ENCODE measurements around the gene VIPR2.
A peak's percentile ranks its signal among the peaks of the same experiment; 100 is the strongest.
"Not testable (repeated sequence)": the region's sequence is repeated elsewhere in the genome, so short reads cannot be mapped to it uniquely, and the experiment has no call there.

Gene VIPR2

DNA sequence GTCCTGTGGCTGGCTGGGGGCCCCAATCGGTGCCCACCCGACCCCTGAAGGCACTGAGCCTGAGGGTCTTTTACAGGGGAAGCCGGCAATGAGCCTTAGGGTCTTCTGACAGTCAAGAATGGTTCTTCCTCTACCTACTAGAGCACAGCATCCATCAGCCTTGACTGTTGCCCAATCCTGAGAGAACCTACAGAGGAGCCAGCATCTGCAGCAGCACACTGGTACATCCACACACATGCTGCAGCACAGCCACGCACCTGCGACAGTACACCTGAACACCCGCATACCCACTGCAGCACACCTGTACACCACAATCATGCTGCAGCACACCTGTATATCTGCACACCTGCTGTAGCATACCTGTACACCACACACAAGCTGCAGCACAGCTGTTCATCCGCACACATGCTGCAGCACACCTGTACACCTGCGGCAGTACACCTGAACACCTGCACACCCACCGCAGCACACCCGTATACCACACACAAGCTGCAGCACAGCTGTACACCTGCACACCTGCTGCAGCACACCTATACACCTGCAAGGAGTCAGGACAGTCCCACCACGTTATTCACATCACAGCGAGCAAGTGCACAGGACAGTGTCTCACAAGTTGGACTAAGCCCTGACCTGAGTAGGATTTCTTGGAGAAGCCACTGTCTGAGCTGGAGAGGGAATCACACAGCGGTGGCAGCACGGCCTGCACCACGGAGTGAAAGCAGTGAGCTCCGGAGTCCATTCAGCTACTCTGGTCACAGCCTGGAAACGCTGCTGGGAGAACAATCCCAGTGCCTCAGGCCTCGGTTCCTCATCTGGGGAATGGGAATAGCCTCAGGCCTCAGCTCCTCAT, 56.4 kb downstream of the VIPR2 start:
- no peak for DNase-seq

DNA sequence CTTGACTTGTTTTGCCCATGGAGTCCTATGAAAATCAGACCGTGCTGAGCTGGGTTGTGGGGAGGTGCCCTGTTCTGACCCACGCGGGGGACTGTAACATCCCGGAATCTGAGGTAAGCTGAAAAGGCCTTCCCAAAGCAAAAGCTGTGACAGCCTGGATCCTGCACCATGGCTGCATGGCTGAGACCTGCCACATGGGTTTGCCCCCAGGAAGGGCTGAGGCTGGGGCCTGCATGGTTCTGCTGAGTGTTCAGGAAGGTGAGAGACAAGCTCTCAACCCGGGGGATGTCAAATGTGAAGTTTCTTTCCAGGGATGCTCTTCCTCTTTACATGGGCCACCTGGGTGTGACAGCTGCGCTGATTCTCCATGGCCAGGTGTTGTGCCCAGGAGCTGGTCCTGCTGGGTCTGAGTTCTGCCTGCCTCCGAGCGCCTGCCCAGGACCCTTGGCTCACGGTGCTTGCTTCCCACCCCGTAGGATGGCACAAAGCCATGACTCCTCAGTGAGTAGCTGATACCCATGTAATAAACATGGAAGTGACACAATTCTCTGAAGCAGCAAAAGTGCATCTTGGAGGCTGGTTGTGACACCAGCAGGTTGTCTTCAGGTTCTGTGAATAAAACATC, 58.3 kb downstream of the VIPR2 start:
- DNase-seq = no peak

DNA sequence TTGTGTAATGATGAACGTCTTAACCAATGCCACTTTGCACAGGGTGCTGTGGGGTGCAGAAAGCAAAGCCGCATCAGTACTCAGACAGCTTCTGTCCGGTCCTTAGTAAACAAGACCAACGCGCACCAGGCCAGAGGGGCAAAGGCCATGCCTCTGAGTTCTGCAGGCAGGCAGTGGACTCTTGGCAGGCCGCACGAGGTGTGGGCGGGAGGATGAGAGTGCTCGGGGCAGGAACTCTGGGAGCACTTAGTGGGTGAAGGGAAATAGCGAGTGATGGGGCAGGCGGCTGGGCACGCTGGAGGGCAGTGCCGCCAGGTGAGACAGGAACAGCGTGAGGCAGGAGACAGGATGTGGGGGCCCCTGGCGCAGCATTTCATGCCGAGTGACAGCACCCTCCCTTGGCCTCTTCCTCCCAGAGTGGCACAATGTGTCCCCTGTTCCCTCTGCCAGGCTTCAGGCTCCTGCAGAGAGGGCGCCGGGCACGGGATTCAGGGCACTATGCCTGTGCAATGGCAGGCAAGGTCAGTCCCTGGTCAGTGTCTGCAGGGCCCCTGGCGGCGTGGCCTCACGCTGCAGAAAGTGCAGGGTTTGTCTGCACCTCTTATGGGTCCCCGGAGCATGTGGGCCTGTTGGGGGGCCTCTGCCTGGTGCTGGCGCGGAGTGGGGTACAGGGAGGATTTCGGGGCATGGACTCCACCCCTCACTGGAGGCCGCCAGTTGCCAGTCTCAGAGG, 60.4 kb downstream of the VIPR2 start:
- DNase-seq = peak; percentile 11

DNA sequence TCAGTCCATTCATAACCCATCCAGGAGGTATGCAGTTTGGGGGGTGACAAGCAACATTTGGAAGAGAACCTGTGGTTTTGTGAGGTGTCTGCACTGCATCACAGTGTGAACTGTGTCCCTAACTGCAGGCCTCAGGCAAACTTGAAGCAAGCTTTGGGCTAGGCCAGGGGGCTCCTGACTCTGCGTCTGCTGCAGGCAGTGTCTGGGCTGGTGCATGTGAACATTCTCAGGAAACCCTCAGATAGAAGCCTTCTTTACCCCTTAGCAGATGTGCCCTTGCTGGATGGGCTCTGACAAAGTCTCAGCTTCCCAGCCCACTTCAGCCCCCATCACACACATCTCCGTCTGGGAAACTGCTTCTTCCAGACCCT, 61.0 kb downstream of the VIPR2 start:
- DNase-seq = no peak

DNA sequence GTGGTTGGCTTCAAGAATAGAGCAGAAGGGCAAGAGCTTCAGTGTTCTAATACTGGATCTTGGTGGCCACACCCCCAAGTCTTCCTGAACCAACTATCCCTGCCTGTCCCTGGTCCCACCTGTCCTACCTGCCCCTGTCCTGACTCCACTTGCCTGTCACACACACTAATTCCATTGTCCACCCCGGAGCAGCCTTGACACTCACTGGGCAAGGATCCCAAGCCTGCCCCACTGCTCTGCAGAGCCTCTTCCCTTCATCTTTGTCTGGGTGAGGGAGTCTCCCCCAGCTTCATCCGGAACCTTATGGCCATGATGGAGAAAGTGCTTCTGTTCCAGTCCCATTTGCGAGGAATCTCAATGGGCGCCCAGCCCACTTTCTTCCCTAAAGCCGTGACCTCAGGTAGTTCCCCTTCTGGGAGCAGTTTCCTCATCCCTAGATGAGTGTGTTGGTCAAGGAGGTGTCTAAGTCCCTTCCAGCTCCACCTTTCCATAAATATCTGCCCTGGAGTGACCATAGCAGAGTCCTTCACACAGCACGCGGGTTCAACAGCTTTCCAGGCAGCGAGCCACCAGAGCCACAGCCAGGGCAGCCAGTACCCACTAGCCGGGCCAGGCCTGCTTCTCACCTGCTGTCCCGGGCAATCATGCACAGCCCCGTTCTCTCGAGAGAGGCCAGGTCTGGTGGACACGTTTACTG, 61.5 kb downstream of the VIPR2 start:
- no peak for DNase-seq

DNA sequence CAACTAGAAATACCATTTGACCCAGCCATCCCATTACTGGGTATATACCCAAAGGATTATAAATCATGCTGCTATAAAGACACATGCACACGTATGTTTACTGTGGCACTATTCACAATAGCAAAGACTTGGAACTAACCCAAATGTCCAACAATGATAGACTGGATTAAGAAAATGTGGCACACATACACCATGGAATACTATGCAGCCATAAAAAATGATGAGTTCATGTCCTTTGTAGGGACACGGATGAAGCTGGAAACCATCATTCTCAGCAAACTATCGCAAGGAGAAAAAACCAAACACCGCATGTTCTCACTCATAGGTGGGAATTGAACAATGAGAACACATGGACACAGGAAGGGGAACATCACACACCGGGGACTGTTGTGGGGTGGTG, 62.6 kb downstream of the VIPR2 start:
- DNase-seq = not testable (repeated sequence)

DNA sequence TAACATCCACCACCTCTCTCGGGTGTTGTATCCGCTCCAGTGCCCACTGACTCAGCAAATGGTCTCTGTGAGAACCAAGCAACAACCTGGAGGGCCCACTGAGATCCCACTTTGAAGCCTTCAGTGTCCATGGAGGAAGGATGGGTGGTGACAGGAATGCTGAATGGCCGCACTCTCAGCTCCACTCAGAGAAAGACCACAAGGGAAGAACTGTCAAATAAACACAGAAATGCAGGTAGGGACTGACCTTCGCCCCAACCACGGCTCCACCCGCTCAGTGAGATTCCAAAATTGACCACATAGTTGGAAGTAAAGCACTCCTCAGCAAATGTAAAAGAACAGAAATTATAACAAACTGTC, 65.8 kb downstream of the VIPR2 start:
- DNase-seq = no peak

DNA sequence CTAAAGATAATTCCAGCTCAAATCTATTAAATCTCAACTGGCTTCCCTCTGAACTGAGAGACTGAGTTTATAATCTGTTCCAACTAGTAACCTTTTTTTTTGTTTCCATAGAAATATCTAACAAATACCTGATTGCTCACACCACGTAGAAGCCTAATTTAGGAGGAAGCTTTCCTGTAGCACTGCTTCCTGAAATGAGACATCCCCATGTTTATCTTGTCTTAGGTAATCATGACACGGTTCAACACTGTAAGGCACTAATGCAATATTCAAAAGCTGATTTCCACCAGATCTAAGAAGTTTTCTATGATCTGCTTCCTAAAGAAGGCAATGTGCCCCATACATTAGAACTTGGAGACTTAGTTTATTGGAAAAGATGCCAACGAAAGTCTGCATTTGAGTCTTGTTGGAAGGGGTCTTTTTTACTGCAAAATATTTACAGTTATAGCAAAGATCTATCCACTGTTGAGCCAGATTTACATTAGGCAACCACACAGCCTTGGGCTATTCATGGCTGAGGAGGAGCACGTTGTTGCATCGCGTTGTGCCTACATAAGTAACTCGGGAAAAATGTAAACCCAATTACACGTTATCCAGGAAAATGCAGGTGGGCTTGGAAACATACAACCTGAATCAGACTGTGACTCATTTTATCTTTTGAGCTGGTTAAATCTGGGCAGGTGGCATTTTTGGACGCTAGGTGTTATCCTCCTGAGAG, 66.3 kb downstream of the VIPR2 start:
- no peak for DNase-seq

DNA sequence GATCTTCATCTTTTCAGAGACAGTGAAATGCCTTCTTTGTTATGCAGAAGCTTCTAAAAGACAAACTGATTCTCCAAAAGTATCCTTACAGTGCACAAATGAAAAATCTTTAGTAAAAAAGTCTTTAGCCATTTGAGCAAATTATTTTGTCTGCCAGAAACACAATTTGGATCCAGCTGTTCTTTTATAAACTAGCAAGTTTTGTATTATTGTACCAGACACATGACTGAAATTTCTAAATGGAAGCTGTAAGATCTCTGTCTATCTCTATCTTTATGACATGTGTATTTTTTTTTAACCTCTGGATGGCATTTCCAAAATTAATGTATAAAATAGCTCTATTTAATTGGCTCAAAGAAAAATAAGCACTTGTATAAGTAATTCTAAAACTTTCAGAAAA, 68.3 kb downstream of the VIPR2 start:
- no peak for DNase-seq

DNA sequence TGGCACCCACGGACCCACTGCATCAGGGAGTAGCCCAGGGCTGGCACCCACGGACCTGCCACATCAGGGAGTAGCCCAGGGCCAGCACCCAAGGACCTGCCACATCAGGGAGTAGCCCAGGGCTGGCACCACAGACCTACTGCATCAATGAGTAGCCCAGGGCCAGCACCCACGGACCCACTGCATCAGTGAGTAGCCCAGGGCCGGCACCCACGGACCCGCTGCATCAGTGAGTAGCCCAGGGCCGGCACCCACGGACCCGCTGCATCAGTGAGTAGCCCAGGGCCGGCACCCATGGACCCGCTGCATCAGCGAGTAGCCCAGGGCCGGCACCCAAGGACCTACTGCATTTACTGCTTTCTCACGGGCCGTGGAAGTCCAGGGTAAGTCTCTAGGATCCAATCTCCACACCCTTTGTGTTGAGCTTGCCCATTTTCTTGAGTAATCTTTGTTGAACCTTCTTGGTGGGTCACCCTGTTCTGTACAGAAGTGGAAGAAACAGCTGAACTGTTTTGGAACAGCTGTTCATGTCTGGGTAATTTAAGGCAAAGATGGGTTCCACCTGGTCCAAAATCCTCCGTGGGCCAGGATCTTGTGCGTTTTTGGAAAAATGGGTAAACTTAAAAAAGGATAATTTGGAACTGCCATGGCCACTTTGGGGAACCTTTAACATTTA, 69.0 kb downstream of the VIPR2 start:
- no peak for DNase-seq

DNA sequence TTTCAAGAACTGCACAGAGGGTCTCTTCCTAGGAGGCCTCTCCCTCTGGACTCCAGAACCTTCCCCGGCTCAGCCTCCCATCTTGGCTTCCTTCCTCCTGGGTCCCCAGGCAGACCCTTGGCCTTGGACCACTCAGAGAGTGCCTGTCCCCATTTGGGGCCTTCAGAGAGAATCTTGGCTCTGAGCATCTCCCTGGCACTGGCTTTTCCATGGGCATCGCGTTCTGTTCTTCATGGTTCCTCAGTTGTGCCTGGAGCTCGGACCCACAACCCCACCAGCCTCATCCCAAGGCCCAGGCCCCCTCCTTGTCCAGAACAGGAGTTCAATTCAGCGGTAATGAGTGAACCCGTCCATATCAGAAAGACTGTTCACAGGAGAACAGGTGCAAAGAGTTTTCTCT, 73.4 kb downstream of the VIPR2 start:
- DNase-seq = no peak

DNA sequence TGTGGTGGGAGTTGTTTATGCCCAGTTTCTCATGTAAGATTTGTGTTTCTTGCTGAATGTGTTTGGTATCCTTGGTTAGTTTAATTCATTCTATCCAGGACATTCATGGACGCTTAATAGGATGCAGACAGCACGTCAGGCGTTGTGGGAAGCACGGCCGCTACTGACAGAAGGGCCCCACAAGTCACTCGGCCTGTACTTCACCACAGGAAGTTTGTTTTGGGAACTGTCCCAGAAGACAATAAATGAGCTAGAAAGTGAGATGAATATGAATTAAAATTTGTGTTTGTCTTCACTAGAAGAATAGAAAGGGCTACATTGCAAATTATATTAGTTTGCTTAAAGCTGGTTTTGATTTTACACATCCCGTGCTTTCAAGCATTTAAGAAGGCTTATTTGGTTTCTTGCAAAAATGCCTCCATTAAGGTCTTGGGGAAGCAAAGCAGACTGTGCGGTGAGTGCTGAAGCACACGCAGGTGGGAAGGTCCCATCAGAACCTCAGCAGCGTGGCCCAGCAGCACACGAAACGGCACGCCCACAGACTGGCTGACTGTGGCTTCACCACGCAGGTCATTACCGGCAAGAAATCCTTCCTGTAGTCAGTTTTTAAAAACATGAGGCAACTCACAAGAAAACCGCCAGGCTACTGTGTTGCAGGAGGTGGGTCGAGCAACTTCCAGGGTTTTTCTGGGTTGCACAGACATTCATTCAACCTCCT, 74.1 kb downstream of the VIPR2 start:
- peak; percentile 38 for DNase-seq

DNA sequence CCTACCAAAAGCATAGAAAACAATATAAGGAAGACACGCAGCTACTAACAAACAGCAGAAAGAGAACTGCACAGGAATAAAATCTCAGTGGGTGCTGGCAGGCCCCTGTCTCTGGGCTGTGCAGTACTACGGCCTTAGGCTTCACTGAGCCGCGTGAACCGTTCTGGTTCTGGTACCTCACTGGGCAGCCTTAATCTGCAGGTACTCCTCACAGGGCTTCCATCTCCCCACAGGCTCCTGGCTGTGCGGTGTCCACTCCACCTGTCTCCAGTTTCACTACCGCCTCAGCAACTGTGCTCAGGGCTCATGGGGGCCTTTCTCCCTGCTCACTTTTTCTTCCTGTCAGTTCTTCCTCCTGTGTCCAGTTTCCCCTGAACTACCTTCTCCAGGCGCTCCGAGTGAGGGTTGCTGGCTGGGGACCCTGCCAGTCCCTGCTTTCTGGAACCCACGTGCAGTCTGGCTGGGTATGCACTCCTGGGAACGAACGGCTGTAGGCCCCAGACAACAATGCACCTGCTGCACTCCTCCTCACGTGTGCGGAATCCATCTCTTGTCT, 75.7 kb downstream of the VIPR2 start:
- DNase-seq = no peak

DNA sequence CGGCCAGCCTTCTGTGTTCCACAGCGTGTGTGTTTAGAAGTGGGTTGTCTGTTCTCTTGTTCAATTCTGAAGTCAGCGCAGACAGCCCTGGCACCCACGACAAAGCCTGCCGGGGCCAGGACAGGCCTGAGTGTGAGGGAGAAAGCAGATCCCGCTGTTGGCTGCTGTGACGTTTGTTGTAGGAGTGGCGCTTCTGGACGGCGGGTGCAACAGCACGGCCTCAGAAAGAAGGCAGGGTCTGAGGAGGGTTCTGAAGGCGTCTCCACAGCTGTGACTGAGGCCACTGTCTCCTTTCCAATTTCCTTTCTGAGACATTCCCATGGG, 76.2 kb downstream of the VIPR2 start:
- DNase-seq = peak; percentile 19

DNA sequence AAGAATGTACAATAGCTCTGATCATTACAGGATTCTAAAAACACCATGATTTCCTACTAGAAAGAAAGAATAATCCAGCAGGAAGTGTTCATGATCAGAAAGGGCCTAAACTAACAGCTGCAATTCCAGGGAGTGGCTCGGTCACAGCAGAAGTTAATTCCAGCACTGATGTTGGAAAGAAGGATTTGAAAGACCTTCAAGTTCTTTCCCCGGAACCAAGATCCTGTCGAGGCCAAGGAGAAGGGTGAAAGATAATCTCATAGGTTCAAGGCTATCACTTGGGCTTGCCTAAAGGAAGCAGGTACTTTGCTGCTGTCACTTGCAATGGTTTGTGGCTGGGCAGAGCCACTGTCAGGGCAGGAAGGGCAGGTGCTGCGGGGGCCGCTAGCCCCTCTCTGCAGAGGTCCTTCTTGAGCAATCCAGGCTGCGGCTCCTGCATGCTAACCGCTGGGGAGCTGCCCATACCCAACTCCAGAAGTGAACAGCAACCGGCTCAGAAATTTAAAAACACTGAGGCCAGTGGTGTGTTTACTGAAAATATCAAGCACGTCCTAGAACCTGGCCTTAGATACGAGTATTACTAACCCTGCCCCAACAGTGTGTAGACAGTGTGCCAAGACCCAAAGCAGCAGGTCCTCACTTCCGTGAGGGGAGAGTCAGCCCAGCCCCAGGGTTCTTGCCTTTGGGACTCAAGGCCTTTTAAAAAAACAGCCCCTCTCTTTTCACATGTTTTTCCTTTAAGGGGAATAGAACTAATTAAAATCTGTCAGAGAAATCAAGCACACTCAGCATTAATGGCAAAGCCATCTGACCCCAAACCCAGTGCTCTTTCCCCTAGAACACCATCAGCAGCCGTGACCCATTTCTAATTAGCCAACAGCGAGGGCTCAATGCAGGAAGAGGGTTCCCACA, 76.8 kb downstream of the VIPR2 start:
- DNase-seq = no peak

DNA sequence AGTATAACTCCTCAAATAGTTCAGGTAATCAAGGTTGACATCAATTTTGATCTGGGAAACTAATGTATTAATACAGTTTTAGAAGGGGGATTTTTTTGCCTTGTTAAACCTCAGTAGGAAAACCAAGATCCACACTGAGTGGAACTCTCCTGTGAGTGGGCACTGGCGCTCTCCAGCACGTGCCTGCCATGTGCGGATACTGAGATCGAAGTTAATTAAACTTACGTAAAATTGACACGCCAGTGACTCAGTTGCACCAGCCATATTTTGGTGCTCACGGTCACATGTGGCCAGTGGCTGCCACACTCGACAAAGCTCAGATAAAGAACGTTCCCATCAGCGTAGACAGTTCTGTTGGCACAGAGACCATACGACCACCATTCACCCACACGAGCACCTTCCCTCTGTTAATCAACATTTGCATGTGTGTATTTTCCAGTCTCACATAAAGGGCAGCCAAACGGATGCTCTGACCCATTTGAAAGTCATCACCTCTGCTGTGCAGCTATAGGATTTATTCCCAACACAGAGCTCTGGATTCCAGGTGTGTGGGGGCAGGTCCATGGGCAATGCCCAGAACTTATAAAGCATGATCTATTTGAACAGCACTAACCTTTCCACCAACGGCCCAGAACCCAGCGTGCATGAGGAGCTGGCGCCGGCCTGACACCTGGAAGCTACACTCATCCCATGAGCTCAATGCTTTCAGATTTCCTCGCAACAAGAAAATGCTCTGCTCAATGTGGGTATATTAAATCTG, 77.7 kb downstream of the VIPR2 start:
- DNase-seq = no peak

DNA sequence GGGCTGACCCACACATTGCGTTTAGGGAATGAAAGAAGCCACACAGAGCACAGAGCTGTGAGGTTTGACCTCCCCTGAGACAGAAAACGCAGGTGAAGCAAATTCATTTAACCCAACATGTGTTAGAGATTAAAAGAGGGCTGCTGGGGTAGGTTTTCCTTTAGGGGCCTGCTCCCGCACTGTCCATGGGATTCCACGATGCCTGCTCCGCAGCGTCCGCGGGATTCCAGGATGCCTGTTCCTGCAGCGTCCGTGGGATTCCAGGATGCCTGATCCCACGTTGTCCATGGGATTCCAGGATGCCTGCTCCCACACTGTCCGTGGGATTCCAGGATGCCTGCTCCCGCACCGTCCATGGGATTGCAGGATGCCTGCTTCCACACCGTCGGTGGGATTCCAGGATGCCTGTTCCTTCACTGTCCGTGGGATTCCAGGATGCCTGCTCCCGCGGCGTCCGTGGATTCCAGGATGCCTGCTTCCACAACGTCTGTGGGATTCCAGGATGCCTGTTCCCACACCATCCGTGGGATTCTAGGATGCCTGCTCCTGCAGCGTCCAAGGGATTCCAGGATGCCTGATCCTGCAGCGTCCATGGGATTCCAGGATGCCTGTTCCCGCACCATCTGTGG, 78.7 kb downstream of the VIPR2 start:
- DNase-seq = no peak

DNA sequence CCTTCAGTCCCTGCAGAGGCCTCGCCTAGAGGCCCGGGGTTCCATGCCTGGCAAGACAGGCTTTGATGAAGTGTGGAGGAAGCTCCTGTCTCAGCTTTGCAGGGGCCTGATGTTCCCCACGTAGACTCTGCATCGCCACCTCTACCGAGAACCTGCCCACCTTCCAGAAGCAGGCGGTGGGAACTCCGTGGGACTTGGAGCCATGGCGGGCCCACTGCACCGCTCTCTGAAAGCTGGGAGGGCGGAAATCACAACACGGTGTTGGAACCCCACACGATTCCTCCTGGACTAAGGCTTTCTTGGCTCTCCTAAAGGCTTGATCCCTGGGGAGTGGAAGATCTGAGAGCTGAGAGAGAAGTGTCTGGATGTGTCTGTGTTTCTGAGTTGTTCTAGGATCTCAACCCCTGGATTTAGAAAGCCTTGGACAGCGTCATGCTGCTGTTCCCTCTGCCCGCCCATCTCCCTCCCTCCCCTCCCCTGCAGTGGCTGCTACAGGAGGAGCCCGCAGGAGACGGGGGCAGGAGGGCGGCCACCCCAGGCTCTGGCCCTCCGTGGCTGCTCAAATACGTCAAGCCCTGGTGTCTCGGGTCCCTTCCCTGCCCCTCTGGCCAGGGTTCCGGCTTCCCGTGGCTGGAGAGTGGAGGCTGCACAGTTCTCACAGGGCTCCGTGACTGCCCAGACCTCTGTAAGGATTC, 79.7 kb downstream of the VIPR2 start:
- DNase-seq = no peak
